H1 (cell line): Measurements from ENCODE around the gene PRKCA. TPM values are rescaled to one million over a fixed set of nuclear protein-coding genes. Genes with fewer than 3 reads are reported as not detected.

ENCODE experiments used
- CTCF ChIA-PET: fragments of 300-600 bp; sonication (Branson Sonifier 250); formaldehyde crosslinking; loops from one replicate; lab custom pipeline; 2021; ENCODE audit not compliant: partially characterized antibody; lab: Charles Lee
- POLR2A ChIA-PET: fragments of 300-600 bp; sonication (Branson Sonifier 250); formaldehyde crosslinking; loops from one replicate; lab custom pipeline; 2021; ENCODE audit warnings: inconsistent platforms; ENCODE audit not compliant: partially characterized antibody; lab: Charles Lee
- DNase-seq, 2 experiments: peaks; one replicate each; pipeline versions ENCODE4 v3.0.0 to v3.0.0-alpha.2; 2010 to 2022; ENCODE audit warnings: low spot score in 2 of 2, low read depth in 1 of 2, mixed read lengths in 1 of 2
- FAIRE-seq: peaks from 2 replicates; lab custom pipeline; 2011; peaks lifted over from hg19 to GRCh38; lab: Jason Lieb, UNC
- H2AFZ ChIP-seq: 2 replicates; pipeline ENCODE4 v1.8.1; 2012; ENCODE audit warnings: low read length, inconsistent platforms
- H2AK5ac ChIP-seq: 2 replicates; pipeline ENCODE4 v1.6.1; 2013; ENCODE audit warnings: low read depth, low read length
- H2BK120ac ChIP-seq: replicated peaks from 2 replicates; pipeline ENCODE3; 2013; ENCODE audit warnings: low read depth, low read length, inconsistent platforms
- H2BK12ac ChIP-seq: 2 replicates; pipeline ENCODE4 v1.6.1; 2013; ENCODE audit warnings: low read depth, low read length
- H2BK15ac ChIP-seq: 2 replicates; pipeline ENCODE4 v1.6.1; 2013; ENCODE audit warnings: low read length
- H2BK20ac ChIP-seq: 2 replicates; pipeline ENCODE4 v1.6.1; 2013; ENCODE audit warnings: low read length
- H2BK5ac ChIP-seq: 2 replicates; pipeline ENCODE4 v1.6.1; 2013; ENCODE audit warnings: low read depth, low read length
- H3K14ac ChIP-seq: 2 replicates; pipeline ENCODE4 v1.6.1; 2013; ENCODE audit warnings: inconsistent platforms; ENCODE audit not compliant: insufficient read length
- H3K18ac ChIP-seq: 2 replicates; pipeline ENCODE4 v1.6.1; 2013; ENCODE audit warnings: low read length; ENCODE audit errors: extremely low read depth
- H3K23ac ChIP-seq: 2 replicates; pipeline ENCODE4 v1.6.1; 2013; ENCODE audit warnings: inconsistent platforms; ENCODE audit not compliant: insufficient read length
- H3K23me2 ChIP-seq: 2 replicates; pipeline ENCODE4 v1.6.1; 2013; ENCODE audit warnings: low read depth, low read length
- H3K27ac ChIP-seq: 2 replicates; pipeline ENCODE4 v1.6.1; 2011; ENCODE audit warnings: low read depth, low read length, inconsistent platforms
- H3K27me3 ChIP-seq, 4 experiments: replicated peaks in 1 of 4; 1 replicate in 1 of 4; 2 replicates in 3 of 4; pipeline versions ENCODE4 v1.6.1 to v1.8.1; 2011 to 2013; ENCODE audit warnings: low read length in 3 of 4, mild to moderate bottlenecking in 3 of 4, inconsistent platforms in 2 of 4, mixed read lengths in 2 of 4, moderate library complexity in 1 of 4; ENCODE audit not compliant: control insufficient read depth in 3 of 4, insufficient read depth in 3 of 4; ENCODE audit errors: extremely low read depth in 1 of 4
- H3K36me3 ChIP-seq, 4 experiments: 2 replicates each; pipeline versions ENCODE4 v1.6.1 to v1.8.1; 2011 to 2013; ENCODE audit warnings: mild to moderate bottlenecking in 4 of 4, low read length in 3 of 4, moderate library complexity in 2 of 4, control low read depth in 1 of 4, inconsistent platforms in 1 of 4; ENCODE audit not compliant: insufficient read depth in 4 of 4, control insufficient read depth in 2 of 4
- H3K4ac ChIP-seq: replicated peaks from 2 replicates; pipeline ENCODE3; 2013; ENCODE audit warnings: low read length, low read depth, mixed read lengths, inconsistent platforms; ENCODE audit not compliant: insufficient read length
- H3K4me1 ChIP-seq, 4 experiments: replicated peaks in 1 of 4; 1 replicate in 1 of 4; 2 replicates in 3 of 4; pipeline versions ENCODE4 v1.6.1 to v1.8.1; 2011 to 2013; ENCODE audit warnings: low read length in 3 of 4, inconsistent platforms in 2 of 4, mixed read lengths in 1 of 4; ENCODE audit not compliant: insufficient read depth in 4 of 4, control insufficient read depth in 3 of 4
- H3K4me2 ChIP-seq, 2 experiments: 2 replicates each; pipeline versions ENCODE4 v1.6.1 to v1.8.1; 2011 to 2013; ENCODE audit warnings: low read depth in 2 of 2, low read length in 2 of 2, control low read depth in 1 of 2, inconsistent platforms in 1 of 2, mild to moderate bottlenecking in 1 of 2; ENCODE audit not compliant: insufficient read depth in 1 of 2
- H3K4me3 ChIP-seq, 4 experiments: fragments of 200-600, 300-600 bp in 1 of 4; sonication (generic), shearing (Covaris generic), sonication (Bioruptor Twin) in 1 of 4; 2 replicates each; pipeline versions ENCODE4 v1.5.1 to v1.8.1; 2011 to 2016; ENCODE audit warnings: low read length in 4 of 4, low read depth in 3 of 4, control low read depth in 2 of 4, inconsistent platforms in 2 of 4, mild to moderate bottlenecking in 2 of 4, mixed read lengths in 1 of 4, moderate library complexity in 1 of 4; ENCODE audit not compliant: insufficient read depth in 2 of 4; ENCODE audit errors: extremely low read depth in 1 of 4
- H3K56ac ChIP-seq: replicated peaks from 2 replicates; pipeline ENCODE3; 2013; ENCODE audit warnings: low read depth, mild to moderate bottlenecking, mixed read lengths, low read length, inconsistent platforms; ENCODE audit not compliant: insufficient read length
- H3K79me1 ChIP-seq: 2 replicates; pipeline ENCODE4 v1.6.1; 2013; ENCODE audit warnings: low read depth, low read length, control low read depth
- H3K79me2 ChIP-seq, 2 experiments: 2 replicates each; pipeline versions ENCODE4 v1.6.1 to v1.8.1; 2012 to 2013; ENCODE audit warnings: low read length in 2 of 2, mild to moderate bottlenecking in 2 of 2, inconsistent platforms in 1 of 2; ENCODE audit not compliant: insufficient read depth in 2 of 2, control insufficient read depth in 1 of 2
- H3K9ac ChIP-seq, 4 experiments: replicated peaks in 1 of 4; 1 replicate in 1 of 4; 2 replicates in 3 of 4; pipeline versions ENCODE4 v1.6.1 to v1.8.1; 2011 to 2013; ENCODE audit warnings: low read depth in 3 of 4, low read length in 3 of 4, control low read depth in 2 of 4, mild to moderate bottlenecking in 2 of 4, moderate library complexity in 2 of 4, inconsistent platforms in 1 of 4; ENCODE audit errors: extremely low read depth in 1 of 4
- H3K9me3 ChIP-seq, 2 experiments: 2 replicates each; pipeline versions ENCODE4 v1.6.1 to v1.8.1; 2012 to 2013; ENCODE audit warnings: mild to moderate bottlenecking in 2 of 2, moderate library complexity in 2 of 2, control low read depth in 1 of 2, inconsistent platforms in 1 of 2, low read depth in 1 of 2, low read length in 1 of 2, mixed read lengths in 1 of 2; ENCODE audit not compliant: insufficient read depth in 2 of 2
- H4K20me1 ChIP-seq, 2 experiments: replicated peaks in 1 of 2; 2 replicates each; pipeline versions ENCODE3 to v1.8.1; 2011 to 2013; ENCODE audit warnings: inconsistent platforms in 2 of 2, low read length in 2 of 2, mild to moderate bottlenecking in 1 of 2; ENCODE audit not compliant: insufficient read depth in 2 of 2, control insufficient read depth in 1 of 2
- H4K5ac ChIP-seq: 2 replicates; pipeline ENCODE4 v1.6.1; 2013; ENCODE audit warnings: low read length, low read depth, mixed read lengths, inconsistent platforms; ENCODE audit not compliant: insufficient read length
- H4K8ac ChIP-seq: 2 replicates; pipeline ENCODE4 v1.8.0; 2013; ENCODE audit warnings: mild to moderate bottlenecking, moderate library complexity, low read length, inconsistent platforms; ENCODE audit not compliant: insufficient read depth; ENCODE audit errors: extremely low read depth
- H4K91ac ChIP-seq: replicated peaks from 2 replicates; pipeline ENCODE3; 2013; ENCODE audit warnings: low read length, mixed read lengths, inconsistent platforms; ENCODE audit not compliant: insufficient read length
- CBX8 ChIP-seq: fragments of 300-800, 300-1000 bp; sonication (generic); IDR thresholded peaks from 2 replicates; pipeline ENCODE4 v1.7.1; 2016; ENCODE audit warnings: low read depth, low read length, borderline replicate concordance
- CEBPB ChIP-seq: IDR thresholded peaks from 2 replicates; pipeline ENCODE4 v1.6.1; 2012; ENCODE audit warnings: low read depth, low read length
- EP300 ChIP-seq, 2 experiments: IDR thresholded peaks; 1 replicate in 1 of 2; 2 replicates in 1 of 2; pipeline ENCODE4 v1.6.1; 2011 to 2012; ENCODE audit warnings: low read depth in 2 of 2, low read length in 2 of 2, mild to moderate bottlenecking in 2 of 2, borderline replicate concordance in 1 of 2, inconsistent platforms in 1 of 2, moderate library complexity in 1 of 2
- HDAC2 ChIP-seq, 2 experiments: fragments of 300-600 bp in 1 of 2; sonication (generic) in 1 of 2; IDR thresholded peaks; 2 replicates each; pipeline ENCODE4 v1.6.1; 2011 to 2012; ENCODE audit warnings: low read depth in 2 of 2, low read length in 2 of 2, mild to moderate bottlenecking in 2 of 2, moderate library complexity in 2 of 2, borderline replicate concordance in 1 of 2, inconsistent platforms in 1 of 2
- HDAC6 ChIP-seq: IDR thresholded peaks from one replicate; pipeline ENCODE4 v1.7.1; 2012; ENCODE audit warnings: low read depth, mild to moderate bottlenecking, inconsistent platforms, low read length, moderate library complexity
- KDM4A ChIP-seq: IDR thresholded peaks from one replicate; pipeline ENCODE4 v1.7.1; 2012; ENCODE audit warnings: low read depth, mild to moderate bottlenecking, moderate library complexity, low read length, inconsistent platforms; ENCODE audit not compliant: severe bottlenecking
- MAFK ChIP-seq: IDR thresholded peaks from 2 replicates; pipeline ENCODE4 v1.6.1; 2012; ENCODE audit warnings: low read depth, mild to moderate bottlenecking, improper control_type of control experiment, low read length
- POLR2AphosphoS5 ChIP-seq: IDR thresholded peaks from 2 replicates; pipeline ENCODE4 v1.6.1; 2011; ENCODE audit warnings: low read depth, low read length
- TCF12 ChIP-seq: IDR thresholded peaks from 2 replicates; pipeline ENCODE4 v1.6.1; 2011; ENCODE audit warnings: low read depth, mild to moderate bottlenecking, low read length
- WGBS, 2 experiments: shearing (Covaris generic) in 1 of 2; methylation state at CpG; one replicate each; pipeline versions ENCODE4 v1.1.6 to v1.1.7; 2013 to 2015; ENCODE audit warnings: low lambda C conversion rate in 2 of 2, mixed read lengths in 2 of 2, inconsistent platforms in 1 of 2, low coverage in 1 of 2, missing lambda C conversion rate in 1 of 2; ENCODE audit not compliant: insufficient replicate concordance in 2 of 2, insufficient coverage in 1 of 2, insufficient read length in 1 of 2; ENCODE audit errors: extremely low coverage in 1 of 2, missing lambda C conversion rate in 1 of 2; 5-methylcytosine and 5-hydroxymethylcytosine counted together
- polyA plus RNA-seq, 7 experiments: library from polyadenylated mRNA; depleted of rRNA in 3 of 7; stranded (reverse) in 5 of 7; unstranded in 2 of 7; fragments of >200 nt in 5 of 7; fragments of 200-250 nt in 2 of 7; gene quantifications; 1 replicate in 5 of 7; 2 replicates in 1 of 7; 4 replicates in 1 of 7; pipeline versions ENCODE4 v1.2.1 to v1.2.3, GENCODE V29; 2011 to 2013; ENCODE audit warnings: missing spikeins in 2 of 7, mixed read lengths in 2 of 7
- total RNA-seq: library from RNA; stranded (reverse); fragmentation: NEBNext Ultra II Directional; extraction: Animal tissue kit (Norgen Biotek cat#: 25700); gene quantifications from 2 replicates; pipeline ENCODE4 v1.2.1, GENCODE V29; 2021
- TF ChIP-seq, protein P1 (sequence below): IDR thresholded peaks from 2 replicates; pipeline ENCODE4 v1.6.1; 2011; ENCODE audit warnings: low read length, improper control_type of control experiment
- TF ChIP-seq, protein P2 (sequence below): IDR thresholded peaks from 2 replicates; pipeline ENCODE4 v1.6.1; 2012; ENCODE audit warnings: inconsistent platforms

The PRKCA gene
- total and polyA plus RNA-seq, 2 of the 8 experiments (the other 6 are each of a cell fraction or from before 2014, with no cell fraction given) = 5.8 to 17.8 TPM

- Histone ChIP-seq H3K79me1 (no peaks in the 10 kb centered on the region), H3K4me3 (no peak overlapping the region), H2BK15ac (no peak overlapping the region), H3K36me3 (no peaks in the 10 kb centered on the region), H3K56ac (no peak overlapping the region), H2AFZ (no peak overlapping the region), H3K23me2 (no peaks in the 10 kb centered on the region), H3K27me3 (no peaks in the 10 kb centered on the region), H4K20me1 (no peaks in the 10 kb centered on the region), H3K4me1 (peaks cover 2 to 17% (median 15%) of the 10 kb centered on the region in 4 experiments; a peak in 4 of 7 replicates), H3K9me3 (no peaks in the 10 kb centered on the region), H3K79me2 (no peaks in the 10 kb centered on the region), H3K27ac (no peak overlapping the region), H3K9ac (no peak overlapping the region), H4K91ac (no peak overlapping the region), H2BK20ac (no peak overlapping the region), H3K18ac (0 out of 2 replicates have a peak overlapping the region, but pooled peaks have one; percentile 43), H2BK5ac (0 out of 2 replicates have a peak overlapping the region, but pooled peaks have one; percentile 26), H3K14ac (no peak overlapping the region), H2BK120ac (no peak overlapping the region), H2BK12ac (no peak overlapping the region), H4K8ac (no peak overlapping the region), H3K23ac (no peak overlapping the region), H4K5ac (no peak overlapping the region), H3K4me2 (peak overlapping the region in 1 of 2 experiments; percentile 43; a peak in 1 of 4 replicates), H2AK5ac (no peak overlapping the region; the same call in 1 of the 2 replicates), H3K4ac (no peak overlapping the region)
- 54% methylated on average over 6 of the region's 6 CpGs; no CpG with 5 or more reads in 1 of the 2 experiments for WGBS, 2 experiments
- no peak for TF ChIP-seq HDAC6
- no peak for TF ChIP-seq POLR2AphosphoS5
- TF ChIP-seq, protein P1, sequence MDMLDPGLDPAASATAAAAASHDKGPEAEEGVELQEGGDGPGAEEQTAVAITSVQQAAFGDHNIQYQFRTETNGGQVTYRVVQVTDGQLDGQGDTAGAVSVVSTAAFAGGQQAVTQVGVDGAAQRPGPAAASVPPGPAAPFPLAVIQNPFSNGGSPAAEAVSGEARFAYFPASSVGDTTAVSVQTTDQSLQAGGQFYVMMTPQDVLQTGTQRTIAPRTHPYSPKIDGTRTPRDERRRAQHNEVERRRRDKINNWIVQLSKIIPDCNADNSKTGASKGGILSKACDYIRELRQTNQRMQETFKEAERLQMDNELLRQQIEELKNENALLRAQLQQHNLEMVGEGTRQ = no peak
- 0 out of 4 replicates have a peak, but pooled peaks of 1 of the 2 experiments have one; percentile 31 for TF ChIP-seq HDAC2 (IDR thresholded peaks at IDR 0.05; ENCODE audit: borderline replicate concordance in 1 of 2, low read depth in 2 of 2, low read length in 2 of 2)
- TF ChIP-seq, protein P2, sequence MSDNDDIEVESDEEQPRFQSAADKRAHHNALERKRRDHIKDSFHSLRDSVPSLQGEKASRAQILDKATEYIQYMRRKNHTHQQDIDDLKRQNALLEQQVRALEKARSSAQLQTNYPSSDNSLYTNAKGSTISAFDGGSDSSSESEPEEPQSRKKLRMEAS = peak; percentile 25; the same call in 1 of the 2 replicates
- TF ChIP-seq TCF12 = 0 out of 2 replicates have a peak, but pooled peaks have one; percentile 79
- no peak for TF ChIP-seq CEBPB
- no peak for TF ChIP-seq MAFK
- no peak for TF ChIP-seq KDM4A
- no peak for TF ChIP-seq EP300 (IDR thresholded peaks at IDR 0.05; ENCODE audit: borderline replicate concordance in 1 of 2, low read depth in 2 of 2, low read length in 2 of 2)
- no peak for TF ChIP-seq CBX8
- ChIA-PET POLR2A (interaction anchor here (1.4 kb wide), 1 partner anchor 17 kb away, joined by 3 read pairs; no protein-coding TSS in a partner anchor), CTCF (interaction anchor here (0.8 to 2.7 kb wide), 4 partner anchors 10 to 181 kb away, joined by 3 to 13 read pairs (median 3); no protein-coding TSS in a partner anchor)
- DNase-seq = no peak
- FAIRE-seq = no peak
Observed at GRCh38 chr17:66492561-66493005, 190.2 kb downstream of the PRKCA start.
